ENCODE measurements around the gene HFE.
"Not testable (repeated sequence)": the region's sequence is repeated elsewhere in the genome, so short reads cannot be mapped to it uniquely, and the experiment has no call there.

The HFE gene

DNA sequence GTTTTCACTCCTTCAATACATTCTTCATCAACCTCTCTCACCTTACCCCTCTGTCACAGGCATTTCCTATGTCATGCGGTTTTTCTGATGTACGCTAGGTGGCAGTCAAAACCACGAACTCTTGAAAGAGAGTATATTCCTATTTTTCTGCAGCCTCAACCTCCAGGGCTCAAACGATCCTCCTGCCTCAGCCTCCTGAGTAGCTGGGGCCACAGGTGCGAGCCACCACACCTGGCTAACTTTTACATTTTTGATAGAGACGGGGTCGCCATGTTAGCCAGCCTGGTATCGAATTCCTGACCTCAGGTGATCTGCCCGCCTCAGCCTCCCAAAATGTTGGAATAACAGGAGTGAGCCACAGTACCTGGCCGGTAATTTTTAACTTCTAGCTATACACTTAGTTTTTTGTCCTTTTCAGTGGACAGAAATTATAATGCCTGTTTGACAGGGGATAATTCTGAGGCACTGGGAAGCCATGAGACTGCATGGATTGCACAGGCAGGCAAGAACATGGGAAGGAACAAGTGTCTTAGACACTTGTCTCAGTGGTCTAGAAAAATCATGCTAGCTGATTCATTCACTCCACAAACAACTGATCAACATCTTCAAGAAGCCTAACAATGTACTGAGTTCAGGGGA is 22.5 kb upstream of the HFE start:
- peak; percentile 46 for FAIRE-seq

- FAIRE-seq: peak; percentile 90
These were observed 21.3 kb upstream of the HFE start for GRCh38 chr6:26065952-26066380.

DNA sequence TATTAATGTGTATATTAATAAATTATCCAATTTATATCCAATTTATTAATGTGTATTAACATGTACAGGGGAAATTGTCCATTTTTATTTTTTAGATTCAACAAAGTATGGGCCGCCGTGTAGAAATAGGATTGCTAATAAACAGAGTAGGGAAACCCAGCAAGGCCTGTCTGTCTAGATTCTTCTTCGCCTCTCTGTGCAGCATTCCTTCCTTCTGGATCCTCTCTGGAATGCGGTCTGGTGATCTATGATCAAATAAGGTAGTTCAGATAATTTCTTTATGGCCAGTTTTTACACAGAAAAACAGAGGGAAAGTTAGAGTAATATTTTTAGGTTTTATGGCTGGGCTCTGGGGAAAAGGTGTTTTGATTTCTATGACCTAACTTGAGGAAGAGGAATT is 19.9 kb upstream of the HFE start:
- no peak for FAIRE-seq

GRCh38 chr6:26068036-26068435 is 19.2 kb upstream of the HFE start:
- FAIRE-seq: no peak

GRCh38 chr6:26071135-26071534 is 16.1 kb upstream of the HFE start:
- no peak for FAIRE-seq

DNA sequence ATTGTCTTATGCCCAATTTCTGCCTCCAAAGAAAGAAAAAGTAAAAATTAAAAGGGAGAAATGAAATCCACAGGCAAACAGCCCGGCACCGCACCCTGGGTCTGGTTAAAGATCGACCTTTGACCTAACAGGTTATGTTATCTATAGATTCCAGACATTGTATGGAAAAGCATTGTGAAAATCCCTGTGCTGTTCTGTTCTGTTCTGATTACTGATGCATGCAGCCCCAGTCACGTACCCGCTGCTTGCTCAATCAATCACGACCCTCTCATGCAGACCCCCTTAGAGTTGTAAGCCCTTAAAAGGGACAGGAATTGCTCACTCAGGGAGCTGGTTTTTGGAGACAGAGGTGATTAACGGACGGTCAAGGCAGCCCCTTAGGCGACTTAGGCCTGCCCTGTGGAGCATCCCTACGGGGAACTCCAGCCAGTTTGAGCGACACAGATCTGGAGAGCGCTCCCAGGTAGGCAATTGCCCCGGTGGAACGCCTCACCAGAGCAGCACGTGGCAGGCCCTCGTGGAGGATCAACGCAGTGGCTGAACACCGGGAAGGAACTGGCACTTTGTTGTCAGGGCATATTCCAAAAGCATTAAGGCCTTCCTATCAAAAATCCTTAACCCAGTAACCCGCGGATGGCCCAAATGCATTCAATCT is 12.0 kb upstream of the HFE start:
- FAIRE-seq: no peak

- not testable (repeated sequence) for FAIRE-seq
These were observed 9.2 kb upstream of the HFE start for GRCh38 chr6:26078066-26078465.

DNA sequence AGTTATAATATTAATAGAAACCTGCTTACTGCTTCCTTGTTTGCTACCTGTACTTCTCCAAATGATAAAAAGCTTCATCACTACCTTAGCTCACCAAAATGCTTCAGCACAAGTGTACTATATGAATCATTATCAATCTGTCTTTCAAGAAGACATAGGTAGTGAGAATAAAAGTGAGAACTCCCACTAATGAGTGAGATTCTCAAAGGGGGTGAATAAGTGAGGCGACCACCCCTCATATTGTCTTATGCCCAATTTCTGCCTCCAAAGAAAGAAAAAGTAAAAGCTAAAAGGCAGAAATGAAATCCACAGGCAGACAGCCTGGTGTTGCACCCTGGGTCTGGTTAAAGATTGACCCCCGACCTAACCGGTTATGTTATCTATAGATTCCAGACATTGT is 6.1 kb upstream of the HFE start:
- not testable (repeated sequence) for FAIRE-seq

DNA sequence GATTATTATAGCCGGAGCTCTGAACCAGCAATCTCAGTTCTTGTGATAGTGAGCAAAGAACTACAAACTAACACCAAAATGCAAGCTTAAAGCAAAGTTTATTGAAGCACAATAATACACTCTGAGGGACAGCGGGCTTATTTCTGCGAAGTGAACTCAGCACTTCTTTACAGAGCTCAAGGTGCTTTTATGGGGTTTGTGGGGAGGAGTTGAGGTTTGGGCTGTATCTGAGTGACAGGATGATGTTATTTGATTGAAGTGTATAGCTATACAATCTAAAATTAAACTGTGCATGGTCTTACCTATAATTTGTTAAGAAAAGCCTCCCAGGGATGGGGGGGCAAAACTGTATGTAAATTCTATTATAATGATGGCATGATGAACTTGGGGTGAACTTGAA is 1.0 kb upstream of the HFE start:
- FAIRE-seq: no peak

DNA sequence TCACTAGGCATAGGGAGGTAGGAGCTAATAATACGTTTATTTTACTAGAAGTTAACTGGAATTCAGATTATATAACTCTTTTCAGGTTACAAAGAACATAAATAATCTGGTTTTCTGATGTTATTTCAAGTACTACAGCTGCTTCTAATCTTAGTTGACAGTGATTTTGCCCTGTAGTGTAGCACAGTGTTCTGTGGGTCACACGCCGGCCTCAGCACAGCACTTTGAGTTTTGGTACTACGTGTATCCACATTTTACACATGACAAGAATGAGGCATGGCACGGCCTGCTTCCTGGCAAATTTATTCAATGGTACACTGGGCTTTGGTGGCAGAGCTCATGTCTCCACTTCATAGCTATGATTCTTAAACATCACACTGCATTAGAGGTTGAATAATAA is 1.1 kb downstream of the HFE start:
- FAIRE-seq: no peak

DNA sequence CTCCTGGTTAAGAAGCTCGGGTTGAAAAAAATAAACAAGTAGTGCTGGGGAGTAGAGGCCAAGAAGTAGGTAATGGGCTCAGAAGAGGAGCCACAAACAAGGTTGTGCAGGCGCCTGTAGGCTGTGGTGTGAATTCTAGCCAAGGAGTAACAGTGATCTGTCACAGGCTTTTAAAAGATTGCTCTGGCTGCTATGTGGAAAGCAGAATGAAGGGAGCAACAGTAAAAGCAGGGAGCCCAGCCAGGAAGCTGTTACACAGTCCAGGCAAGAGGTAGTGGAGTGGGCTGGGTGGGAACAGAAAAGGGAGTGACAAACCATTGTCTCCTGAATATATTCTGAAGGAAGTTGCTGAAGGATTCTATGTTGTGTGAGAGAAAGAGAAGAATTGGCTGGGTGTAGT is 2.0 kb downstream of the HFE start:
- FAIRE-seq: no peak

DNA sequence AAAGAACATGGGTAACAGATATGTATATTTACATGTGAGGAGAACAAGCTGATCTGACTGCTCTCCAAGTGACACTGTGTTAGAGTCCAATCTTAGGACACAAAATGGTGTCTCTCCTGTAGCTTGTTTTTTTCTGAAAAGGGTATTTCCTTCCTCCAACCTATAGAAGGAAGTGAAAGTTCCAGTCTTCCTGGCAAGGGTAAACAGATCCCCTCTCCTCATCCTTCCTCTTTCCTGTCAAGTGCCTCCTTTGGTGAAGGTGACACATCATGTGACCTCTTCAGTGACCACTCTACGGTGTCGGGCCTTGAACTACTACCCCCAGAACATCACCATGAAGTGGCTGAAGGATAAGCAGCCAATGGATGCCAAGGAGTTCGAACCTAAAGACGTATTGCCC is 5.2 kb downstream of the HFE start:
- FAIRE-seq: no peak

- no peak for FAIRE-seq
These were observed 6.8 kb downstream of the HFE start for GRCh38 chr6:26094036-26094435.

- FAIRE-seq: peak; percentile 56
These were observed 10.1 kb downstream of the HFE start for GRCh38 chr6:26097268-26097875.

GRCh38 chr6:26103141-26103769 is 16.0 kb downstream of the HFE start:
- FAIRE-seq: no peak

GRCh38 chr6:26103770-26104456 is 16.7 kb downstream of the HFE start:
- FAIRE-seq: peak; percentile 97

GRCh38 chr6:26104457-26105108 is 17.4 kb downstream of the HFE start:
- no peak for FAIRE-seq

- no peak for FAIRE-seq
These were observed 18.0 kb downstream of the HFE start for GRCh38 chr6:26105109-26105730.

- FAIRE-seq: no peak
These were observed 18.6 kb downstream of the HFE start for GRCh38 chr6:26105842-26106241.

- FAIRE-seq: no peak
These were observed 20.7 kb downstream of the HFE start for GRCh38 chr6:26107935-26108334.

GRCh38 chr6:26109772-26110171 is 22.5 kb downstream of the HFE start:
- FAIRE-seq: no peak

GRCh38 chr6:26113570-26113969 is 26.3 kb downstream of the HFE start:
- no peak for FAIRE-seq

Data from TTC549 (cell line).